Putamen (tissue), 1 donor: ENCODE measurements around the gene FLNB.

Experiments
- DNase-seq: peaks from one replicate; pipeline ENCODE4 v3.0.0-alpha.2; 2016; ENCODE audit warnings: low spot score

Gene FLNB

DNA sequence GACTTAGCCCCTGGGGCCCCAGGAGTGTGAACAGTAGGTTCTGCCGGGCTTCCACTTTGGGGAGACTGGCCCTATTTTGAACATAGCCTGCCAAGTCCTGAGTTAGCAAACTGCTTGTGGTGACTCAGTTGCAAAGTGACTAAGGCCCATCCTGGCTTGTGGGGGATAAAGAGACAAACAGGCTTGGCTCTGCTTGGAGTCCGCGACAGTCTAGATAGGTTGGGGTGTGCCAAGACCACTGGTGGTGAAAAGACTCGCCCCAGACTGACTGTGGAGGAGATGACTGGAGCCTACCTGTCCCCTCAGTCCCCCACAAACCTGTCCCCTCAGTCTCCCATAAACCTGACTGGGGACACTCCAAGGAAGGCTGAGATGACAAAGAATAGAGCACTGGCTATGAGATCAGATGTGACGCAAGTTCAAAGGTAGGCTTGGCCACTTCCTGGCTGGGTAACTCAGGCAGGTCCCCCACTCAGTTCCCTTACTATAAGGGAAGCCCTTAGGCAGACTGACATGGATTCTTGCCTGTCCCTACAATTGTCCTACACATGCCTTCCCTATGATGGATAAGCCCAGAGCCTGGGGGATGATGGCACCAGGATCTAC is 198.3 kb downstream of the FLNB start:
- no peak for DNase-seq

DNA sequence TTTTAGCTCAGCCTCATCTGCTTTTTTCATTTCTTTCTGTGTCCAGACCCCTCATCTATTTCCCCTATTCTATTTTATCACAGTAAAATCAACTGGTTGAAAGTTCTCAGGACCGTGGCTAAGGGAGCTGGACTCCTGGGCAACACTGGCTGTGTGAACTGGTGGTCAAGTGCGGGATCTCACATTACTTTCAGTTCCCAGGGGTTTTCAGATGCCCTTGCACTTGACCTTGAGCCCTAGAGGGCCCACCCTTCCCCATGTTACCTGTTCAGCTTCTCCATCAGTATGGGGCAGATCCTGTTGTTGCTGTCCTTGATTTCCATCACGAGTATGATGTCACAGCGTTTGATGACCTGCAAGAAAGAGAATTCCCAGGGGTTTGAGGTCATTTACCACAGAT is 199.7 kb downstream of the FLNB start:
- DNase-seq: no peak

DNA sequence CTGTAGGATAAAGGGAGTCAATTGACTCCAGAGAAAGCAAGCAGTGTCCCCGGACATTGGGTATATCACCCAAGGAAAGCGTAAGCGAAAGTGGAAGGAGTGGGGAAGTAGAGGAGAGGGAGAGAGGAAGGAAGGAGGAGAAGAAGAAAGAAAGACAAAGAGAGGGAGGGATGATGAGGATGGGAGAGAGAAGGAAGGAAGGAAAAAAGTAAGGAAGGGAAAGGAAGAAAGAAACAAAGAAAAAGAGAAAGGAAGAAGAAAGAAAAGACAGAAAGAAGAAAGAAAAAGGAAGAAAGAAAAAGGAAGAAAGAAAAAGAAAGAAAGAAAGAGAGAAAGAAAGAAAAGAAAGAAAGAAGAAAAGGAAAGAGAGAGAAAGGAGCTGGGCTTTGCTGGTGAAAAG is 201.7 kb downstream of the FLNB start:
- no peak for DNase-seq

DNA sequence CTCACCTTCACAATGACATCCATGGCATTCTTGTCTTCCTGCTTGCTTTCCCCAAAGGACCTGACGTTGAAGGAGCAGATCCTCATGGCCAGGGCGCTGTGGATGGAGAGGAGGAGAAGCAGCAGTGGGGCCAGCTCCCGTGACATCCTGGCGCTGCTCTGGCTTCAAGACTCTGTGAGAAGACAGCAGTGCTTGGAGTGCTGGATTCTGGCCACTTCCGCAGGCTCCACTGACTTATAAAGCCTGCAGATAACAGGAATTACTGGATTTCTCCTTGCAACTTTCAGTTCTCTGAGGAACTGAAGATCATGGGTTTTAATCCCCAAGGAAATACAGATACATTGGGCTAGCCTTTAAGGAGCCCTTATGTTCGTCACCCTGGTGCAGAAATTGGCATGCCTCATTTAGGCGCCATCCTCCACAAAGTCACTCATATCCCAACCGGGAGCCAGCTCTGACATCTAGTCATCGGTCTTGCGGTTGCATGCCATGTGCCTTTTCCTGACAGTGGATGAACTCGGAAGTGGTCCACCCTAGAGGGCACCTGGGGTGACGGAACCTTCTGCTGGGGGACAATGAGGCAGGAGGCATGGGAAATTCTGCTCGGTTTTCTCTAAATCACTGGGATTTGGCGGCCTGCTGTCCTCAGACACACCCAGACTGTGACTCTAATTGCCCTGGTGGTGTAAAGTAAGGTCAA is 202.7 kb downstream of the FLNB start, which contains the start of gene DNASE1L3:
TSS of gene DNASE1L3 (minus strand) at position 212 of the 700 bp plus-strand sequence. CDS start at position 146, 66 bp downstream.
- DNase-seq: no peak

DNA sequence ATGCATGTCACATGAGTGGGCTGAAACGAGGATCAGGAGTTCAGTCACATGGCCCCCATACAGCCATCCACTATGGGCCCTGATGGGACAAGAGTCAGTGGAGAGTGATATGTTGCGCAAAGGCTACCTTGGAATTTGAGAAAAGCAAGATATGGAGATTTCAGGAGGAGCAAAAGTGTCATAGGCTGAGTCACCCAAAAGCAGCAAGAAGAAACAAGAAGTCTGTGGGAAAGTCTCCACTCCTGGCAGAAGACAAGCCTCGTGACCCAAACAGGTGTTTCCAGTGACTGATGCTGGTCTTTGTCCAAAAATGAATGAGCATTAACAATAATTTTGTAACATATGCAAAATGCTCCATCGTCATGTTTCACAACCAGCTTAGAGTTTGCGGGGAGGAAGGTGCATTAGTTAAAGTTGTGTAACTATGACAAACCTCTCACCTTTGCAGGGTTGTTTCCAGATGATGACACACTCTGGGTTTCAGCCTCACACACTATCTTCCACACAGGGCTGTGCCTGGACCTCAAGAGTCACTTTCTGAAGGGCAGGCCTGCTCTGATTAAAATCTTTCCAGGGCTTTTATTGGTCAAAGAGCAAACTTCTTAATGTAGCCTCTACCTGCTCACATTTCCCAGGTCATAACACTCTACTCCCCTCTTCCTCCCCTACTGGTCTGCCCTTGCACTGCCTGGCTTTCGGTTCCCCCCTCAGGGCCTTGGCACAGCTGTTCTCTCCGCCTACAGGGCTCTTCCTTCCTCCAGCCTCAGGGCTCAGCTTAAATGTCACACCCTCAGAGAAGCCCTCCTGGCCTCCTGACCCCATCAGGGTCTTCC is 206.5 kb downstream of the FLNB start:
- DNase-seq: no peak

DNA sequence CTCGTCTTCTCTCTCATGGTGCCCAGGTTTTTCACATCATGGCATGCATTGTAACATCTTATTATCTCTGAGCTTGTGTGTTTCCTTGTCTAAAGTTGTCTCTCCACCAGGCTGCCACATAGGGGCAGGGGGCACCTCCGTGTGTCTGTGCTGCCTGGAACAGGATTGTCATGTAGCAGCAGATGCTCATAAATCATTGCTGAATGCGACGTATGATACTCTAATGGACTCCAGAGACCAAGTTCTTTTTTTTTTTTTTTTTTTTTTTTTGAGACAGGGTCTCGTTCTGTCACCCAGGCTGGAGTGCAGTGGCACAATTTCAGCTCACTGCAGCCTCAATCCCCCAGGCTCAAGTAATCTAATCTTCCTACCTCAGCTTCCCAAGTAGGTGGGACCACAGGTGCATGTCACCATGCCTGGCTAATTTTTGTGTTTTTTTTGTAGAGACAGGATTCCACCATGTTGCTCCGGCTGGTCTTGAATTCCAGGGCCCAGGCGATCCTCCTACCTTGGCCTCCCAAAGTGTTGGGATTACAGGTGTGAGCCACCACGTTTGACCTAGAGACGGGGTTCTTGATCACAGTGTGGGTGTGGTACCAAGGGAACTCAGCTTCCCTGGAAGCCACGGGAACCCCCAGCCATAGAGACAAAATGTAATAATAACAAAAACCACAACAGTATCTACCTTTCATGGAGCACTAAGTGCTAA is 207.2 kb downstream of the FLNB start:
- DNase-seq: no peak

DNA sequence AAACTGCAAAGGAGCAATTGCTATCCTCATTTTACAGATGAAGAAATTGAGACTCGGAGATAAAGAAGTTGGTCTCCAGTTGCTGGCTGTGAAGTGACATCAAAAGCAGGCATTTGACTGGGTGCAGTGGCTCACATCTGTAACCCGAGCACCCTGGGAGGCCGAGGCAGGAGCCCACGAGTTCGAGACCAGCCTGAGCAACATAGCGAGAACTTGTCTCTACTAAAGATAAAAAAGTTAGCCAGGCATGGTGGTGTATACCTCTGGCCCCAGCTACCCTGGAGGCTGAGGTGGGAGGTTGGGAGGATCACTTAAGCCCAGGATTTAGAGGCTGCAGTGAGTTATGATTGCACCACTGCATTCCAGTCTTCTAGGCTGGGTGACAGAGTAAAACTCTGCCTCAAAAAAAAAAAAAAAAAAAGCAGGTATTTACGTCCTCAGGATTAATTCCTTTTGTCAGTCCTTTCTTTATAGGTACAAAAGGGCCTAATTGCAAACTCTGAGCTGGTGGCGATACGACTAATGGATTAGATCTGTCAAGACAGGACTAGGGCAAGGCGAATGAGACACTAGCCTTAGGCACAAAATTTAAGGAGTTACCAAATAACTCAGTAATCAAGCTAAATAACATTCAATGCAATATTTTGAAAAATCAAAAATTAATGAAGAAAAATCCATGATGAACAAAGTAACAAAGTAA is 208.4 kb downstream of the FLNB start:
- no peak for DNase-seq

DNA sequence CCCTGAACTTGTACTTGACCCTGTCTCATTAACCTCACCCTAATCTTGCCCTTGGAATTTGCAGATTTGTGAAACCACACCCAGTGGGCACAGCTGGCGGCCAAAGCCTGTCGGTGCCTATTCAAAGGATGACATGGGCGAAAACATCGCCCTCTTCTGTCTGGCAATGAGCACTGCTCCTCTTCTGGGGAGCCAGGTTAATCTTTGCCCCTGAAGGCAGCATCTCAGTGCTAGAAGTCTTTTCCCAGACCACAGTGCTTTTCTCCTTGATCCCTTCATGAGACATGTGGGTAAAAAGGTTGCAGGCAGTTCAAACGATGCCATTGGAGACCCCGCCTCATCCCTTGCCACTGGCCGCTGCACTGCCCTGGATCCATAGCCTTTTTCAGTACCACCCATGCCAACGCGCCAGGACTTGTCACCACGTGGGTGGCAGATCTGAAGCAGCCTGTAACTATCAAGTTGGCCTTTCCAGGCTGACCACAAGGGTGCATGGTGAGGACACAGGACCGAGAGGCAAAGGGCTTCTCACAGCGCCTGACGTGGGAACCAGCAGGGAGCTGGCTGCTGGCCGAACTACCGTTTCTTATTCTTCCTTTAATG is 209.1 kb downstream of the FLNB start:
- peak; percentile 73 for DNase-seq

DNA sequence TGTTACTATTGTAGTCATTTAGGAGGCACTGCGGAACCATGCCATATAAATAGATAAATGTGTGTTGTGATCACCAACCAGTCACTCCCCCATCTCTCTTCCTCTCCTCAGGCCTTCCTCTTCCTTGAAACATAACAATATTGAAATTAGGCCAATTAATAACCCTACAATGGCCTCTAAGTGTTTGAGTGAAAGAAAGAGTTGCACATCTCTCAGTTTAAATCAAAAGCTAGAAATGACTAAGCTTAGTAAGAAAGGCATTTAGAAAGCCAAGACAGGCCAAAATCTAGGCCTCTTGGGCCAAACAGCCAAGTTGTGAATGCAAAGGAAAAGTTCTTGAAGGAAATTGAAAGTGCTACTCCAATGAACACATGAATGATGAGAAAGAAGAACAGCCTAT is 210.7 kb downstream of the FLNB start:
- no peak for DNase-seq
